Astrocyte of the spinal cord (primary cell): ENCODE results near the gene TMEM239.
"Not testable (repeated sequence)": the region's sequence is repeated elsewhere in the genome, so short reads cannot be mapped to it uniquely, and the experiment has no call there.

Experiments
- DNase-seq: peaks from one replicate; pipeline ENCODE4 v3.0.0; 2011; ENCODE audit warnings: low read depth, low spot score
- H3K4me3 ChIP-seq: 2 replicates; pipeline ENCODE4 v1.5.1; 2011; ENCODE audit warnings: low read depth, mild to moderate bottlenecking, low read length, moderate library complexity
- CTCF ChIP-seq: IDR thresholded peaks from 2 replicates; pipeline ENCODE4 v1.5.1; 2012; ENCODE audit warnings: low read depth, mild to moderate bottlenecking, low read length, inconsistent platforms
- in situ Hi-C: cut with HindIII; loops from 2 replicates; pipeline ENCODE4 v1.10.0; 2017; ENCODE audit warnings: low sequenced_read_pairs

The TMEM239 gene

GRCh38 chr20:2816030-2816582 lies at the start of gene TMEM239:
TMEM239 (plus strand) TSS chr20:2816364; CDS start chr20:2816555, 191 bp downstream.
- in situ Hi-C loops, result no loop called here
- no peak for DNase-seq
- TF ChIP-seq CTCF, result no peak
- H3K4me3 ChIP-seq, result no peak within 1 kb of the TSS

- H3K4me3 ChIP-seq, result no peak overlapping the region
- peak; percentile 63 for DNase-seq
- in situ Hi-C loops, result no loop called here
- TF ChIP-seq CTCF, result no peak
Observed at GRCh38 chr20:2767768-2768631, 48.2 kb upstream of the TMEM239 start.

GRCh38 chr20:2768632-2769015 lies 47.5 kb upstream of the TMEM239 start:
- no peak for TF ChIP-seq CTCF
- in situ Hi-C loops, result no loop called here
- H3K4me3 ChIP-seq, result no peak overlapping the region
- no peak for DNase-seq

DNA sequence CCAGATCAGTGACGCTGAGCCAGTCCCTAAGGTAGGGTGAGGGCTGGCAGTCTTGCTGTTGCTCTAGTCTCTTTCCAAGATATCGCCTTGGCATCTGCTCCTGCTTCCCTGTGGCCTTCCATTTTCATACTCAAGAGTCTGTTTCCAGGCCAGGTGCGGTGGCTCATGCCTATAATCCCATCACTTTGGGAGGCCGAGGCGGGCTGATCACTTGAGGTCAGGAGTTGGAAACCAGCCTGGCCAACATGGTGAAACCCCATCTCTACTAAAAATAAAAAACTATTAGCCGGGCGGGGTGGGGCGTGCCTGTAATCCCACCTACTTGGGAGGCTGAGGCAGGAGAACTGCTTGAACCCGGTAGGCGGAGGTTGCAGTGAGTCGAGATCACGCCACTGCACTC lies 46.1 kb upstream of the TMEM239 start:
- in situ Hi-C loops, DNase-seq, H3K4me3 ChIP-seq: not testable (repeated sequence)

DNA sequence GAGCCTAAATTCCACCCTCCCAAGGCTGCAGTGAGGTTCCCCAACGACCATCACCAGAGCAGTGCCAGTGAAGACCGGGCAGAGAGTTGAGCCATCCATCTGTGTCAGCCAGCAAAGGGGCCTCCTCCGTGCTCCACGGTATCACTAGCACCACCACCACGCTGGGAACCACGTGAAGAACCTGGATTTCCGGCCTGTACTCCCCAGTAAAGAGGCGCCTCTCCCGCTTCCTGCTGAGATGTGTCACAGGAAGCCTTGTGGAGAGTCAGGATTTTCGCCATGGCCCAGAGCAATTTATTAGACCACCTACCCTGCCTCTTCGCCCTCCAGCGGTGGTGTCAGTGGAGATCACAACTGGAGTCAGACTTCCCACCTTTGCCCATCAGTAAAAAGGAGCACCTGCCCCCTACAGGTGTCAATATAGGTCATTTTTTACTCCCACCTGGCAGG lies 44.5 kb upstream of the TMEM239 start:
- no peak for DNase-seq
- in situ Hi-C loops, result no loop called here
- no peak for TF ChIP-seq CTCF
- no peak overlapping the region for H3K4me3 ChIP-seq

GRCh38 chr20:2773812-2774211 lies 42.4 kb upstream of the TMEM239 start:
- H3K4me3 ChIP-seq, result no peak overlapping the region
- DNase-seq, result no peak
- TF ChIP-seq CTCF, result no peak
- in situ Hi-C loops, result no loop called here

GRCh38 chr20:2775139-2775538 lies 41.0 kb upstream of the TMEM239 start:
- in situ Hi-C loops, result no loop called here
- no peak overlapping the region for H3K4me3 ChIP-seq
- DNase-seq, result no peak
- no peak for TF ChIP-seq CTCF
